WTC11 (cell line): ENCODE results near the gene ZKSCAN2.

ENCODE experiments used
- CREB1 ChIP-seq: sonication (generic); formaldehyde crosslinking; IDR thresholded peaks from 2 replicates; pipeline ENCODE4 v1.8.0; 2023; ENCODE audit warnings: mild to moderate bottlenecking, missing genetic modification reagents
- CREM ChIP-seq: sonication (generic); formaldehyde crosslinking; IDR thresholded peaks from 2 replicates; pipeline ENCODE4 v1.8.1; 2022; ENCODE audit warnings: mild to moderate bottlenecking, missing genetic modification reagents, moderate library complexity
- CTCF ChIP-seq: fragments of 200-600 bp; IDR thresholded peaks from 2 replicates; pipeline ENCODE4 v1.8.0; 2022; ENCODE audit warnings: antibody characterized with exemption
- ETV6 ChIP-seq: sonication (generic); formaldehyde crosslinking; IDR thresholded peaks from 2 replicates; pipeline ENCODE4 v1.8.1; 2022; ENCODE audit warnings: mild to moderate bottlenecking, missing genetic modification reagents
- FOXJ3 ChIP-seq: sonication (generic); formaldehyde crosslinking; IDR thresholded peaks from 2 replicates; pipeline ENCODE4 v1.9.0; 2021; ENCODE audit warnings: missing genetic modification reagents, mild to moderate bottlenecking, borderline replicate concordance
- HMGXB4 ChIP-seq: sonication (generic); formaldehyde crosslinking; IDR thresholded peaks from 2 replicates; pipeline ENCODE4 v1.8.1; 2023; ENCODE audit warnings: mild to moderate bottlenecking, moderate library complexity, missing genetic modification reagents
- PREB ChIP-seq: sonication (generic); formaldehyde crosslinking; IDR thresholded peaks from 2 replicates; pipeline ENCODE4 v1.8.1; 2022; ENCODE audit warnings: mild to moderate bottlenecking, missing genetic modification reagents, moderate library complexity, borderline replicate concordance
- ZNF263 ChIP-seq: sonication (generic); formaldehyde crosslinking; IDR thresholded peaks from 2 replicates; pipeline ENCODE4 v1.8.1; 2022; ENCODE audit warnings: low read depth, mild to moderate bottlenecking, moderate library complexity, missing genetic modification reagents
- ZNF281 ChIP-seq: sonication (generic); formaldehyde crosslinking; IDR thresholded peaks from 2 replicates; pipeline ENCODE4 v1.8.0; 2023; ENCODE audit warnings: mild to moderate bottlenecking, missing genetic modification reagents
- ZNF512 ChIP-seq: sonication (generic); formaldehyde crosslinking; IDR thresholded peaks from 2 replicates; pipeline ENCODE4 v1.8.1; 2022; ENCODE audit warnings: missing genetic modification reagents, borderline replicate concordance
- ZSCAN18 ChIP-seq: fragments of 250-450 bp; sonication (Bioruptor Pico); IDR thresholded peaks from 2 replicates; pipeline ENCODE4 v2.1.2; 2022; ENCODE audit warnings: mild to moderate bottlenecking, moderate library complexity

- no peak for TF ChIP-seq ZNF263 (CRISPR knock-in tag)
- TF ChIP-seq CTCF: no peak
- no peak for TF ChIP-seq ZNF512 (CRISPR knock-in tag)
- TF ChIP-seq ETV6 (CRISPR knock-in tag): no peak
- TF ChIP-seq FOXJ3 (CRISPR knock-in tag): no peak
- no peak for TF ChIP-seq HMGXB4 (CRISPR knock-in tag)
- TF ChIP-seq CREB1 (CRISPR knock-in tag): no peak
- no peak for TF ChIP-seq CREM (CRISPR knock-in tag)
- no peak for TF ChIP-seq PREB (CRISPR knock-in tag)
- TF ChIP-seq ZSCAN18 (CRISPR knock-in tag): no peak
- no peak for TF ChIP-seq ZNF281
Measured at GRCh38 chr16:25192096-25192495, 65.5 kb downstream of the ZKSCAN2 start.
